COR-L47 (cell line): ENCODE data around the gene RYR2.

Experiments
- DNase-seq: peaks from one replicate; lab custom pipeline; 2025; lab: John Stamatoyannopoulos, UW

RYR2 gene

GRCh38 chr1:237457573-237457972 lies 415.6 kb downstream of the RYR2 start:
- no peak for DNase-seq

GRCh38 chr1:237467320-237467719 lies 425.3 kb downstream of the RYR2 start:
- no peak for DNase-seq

- no peak for DNase-seq
Observed at GRCh38 chr1:237470712-237471338, 428.8 kb downstream of the RYR2 start.

GRCh38 chr1:237471377-237471776 lies 429.4 kb downstream of the RYR2 start:
- DNase-seq = no peak

GRCh38 chr1:237471956-237472355 lies 430.0 kb downstream of the RYR2 start:
- DNase-seq = no peak

GRCh38 chr1:237473854-237474253 lies 431.9 kb downstream of the RYR2 start:
- no peak for DNase-seq

- no peak for DNase-seq
Observed at GRCh38 chr1:237478082-237478481, 436.1 kb downstream of the RYR2 start.

GRCh38 chr1:237478842-237479241 lies 436.9 kb downstream of the RYR2 start:
- DNase-seq = no peak

GRCh38 chr1:237482777-237483176 lies 440.8 kb downstream of the RYR2 start:
- DNase-seq = no peak

- DNase-seq = no peak
Observed at GRCh38 chr1:237492359-237492758, 450.4 kb downstream of the RYR2 start.

- DNase-seq = no peak
Observed at GRCh38 chr1:237500566-237500965, 458.6 kb downstream of the RYR2 start.

GRCh38 chr1:237503292-237503691 lies 461.3 kb downstream of the RYR2 start:
- no peak for DNase-seq

- no peak for DNase-seq
Observed at GRCh38 chr1:237507005-237507404, 465.0 kb downstream of the RYR2 start.

GRCh38 chr1:237509748-237510147 lies 467.8 kb downstream of the RYR2 start:
- no peak for DNase-seq

- DNase-seq = no peak
Observed at GRCh38 chr1:237525102-237525501, 483.1 kb downstream of the RYR2 start.

- DNase-seq = no peak
Observed at GRCh38 chr1:237527761-237528160, 485.8 kb downstream of the RYR2 start.

GRCh38 chr1:237528545-237528944 lies 486.6 kb downstream of the RYR2 start:
- no peak for DNase-seq

GRCh38 chr1:237539055-237539454 lies 497.1 kb downstream of the RYR2 start:
- DNase-seq = no peak

- DNase-seq = no peak
Observed at GRCh38 chr1:237542525-237543418, 500.8 kb downstream of the RYR2 start.

- DNase-seq = no peak
Observed at GRCh38 chr1:237553078-237553477, 511.1 kb downstream of the RYR2 start.

- no peak for DNase-seq
Observed at GRCh38 chr1:237556911-237557310, 514.9 kb downstream of the RYR2 start.

- DNase-seq = peak; percentile 57
Observed at GRCh38 chr1:237562242-237562823, 520.3 kb downstream of the RYR2 start.

- no peak for DNase-seq
Observed at GRCh38 chr1:237565236-237565635, 523.3 kb downstream of the RYR2 start.
